ENCODE data around the gene ZNF574.

Gene ZNF574

GRCh38 chr19:42068756-42069571 lies 7.0 kb upstream of the ZNF574 start:
- DNase-seq (ENCODE audit: low spot score) (no peak), ATAC-seq (ENCODE audit: low read depth) (no peak)
- Histone ChIP-seq H3K27ac (ENCODE audit: poor library complexity, severe bottlenecking) (no peak overlapping the region), H3K27me3 (ENCODE audit: insufficient read depth, poor library complexity, severe bottlenecking) (peaks cover 21% of the 10 kb centered on the region), H3K4me1 (ENCODE audit: insufficient read depth, poor library complexity, severe bottlenecking) (no peaks in the 10 kb centered on the region), H3K36me3 (ENCODE audit: low read depth) (no peaks in the 10 kb centered on the region), H3K9me3 (ENCODE audit: severe bottlenecking) (no peaks in the 10 kb centered on the region), H3K4me3 (ENCODE audit: severe bottlenecking) (no peak overlapping the region)
- TF ChIP-seq, protein P1, sequence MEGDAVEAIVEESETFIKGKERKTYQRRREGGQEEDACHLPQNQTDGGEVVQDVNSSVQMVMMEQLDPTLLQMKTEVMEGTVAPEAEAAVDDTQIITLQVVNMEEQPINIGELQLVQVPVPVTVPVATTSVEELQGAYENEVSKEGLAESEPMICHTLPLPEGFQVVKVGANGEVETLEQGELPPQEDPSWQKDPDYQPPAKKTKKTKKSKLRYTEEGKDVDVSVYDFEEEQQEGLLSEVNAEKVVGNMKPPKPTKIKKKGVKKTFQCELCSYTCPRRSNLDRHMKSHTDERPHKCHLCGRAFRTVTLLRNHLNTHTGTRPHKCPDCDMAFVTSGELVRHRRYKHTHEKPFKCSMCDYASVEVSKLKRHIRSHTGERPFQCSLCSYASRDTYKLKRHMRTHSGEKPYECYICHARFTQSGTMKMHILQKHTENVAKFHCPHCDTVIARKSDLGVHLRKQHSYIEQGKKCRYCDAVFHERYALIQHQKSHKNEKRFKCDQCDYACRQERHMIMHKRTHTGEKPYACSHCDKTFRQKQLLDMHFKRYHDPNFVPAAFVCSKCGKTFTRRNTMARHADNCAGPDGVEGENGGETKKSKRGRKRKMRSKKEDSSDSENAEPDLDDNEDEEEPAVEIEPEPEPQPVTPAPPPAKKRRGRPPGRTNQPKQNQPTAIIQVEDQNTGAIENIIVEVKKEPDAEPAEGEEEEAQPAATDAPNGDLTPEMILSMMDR (IDR thresholded peaks at IDR 0.05; ENCODE audit: poor library complexity, severe bottlenecking) = no peak

DNA sequence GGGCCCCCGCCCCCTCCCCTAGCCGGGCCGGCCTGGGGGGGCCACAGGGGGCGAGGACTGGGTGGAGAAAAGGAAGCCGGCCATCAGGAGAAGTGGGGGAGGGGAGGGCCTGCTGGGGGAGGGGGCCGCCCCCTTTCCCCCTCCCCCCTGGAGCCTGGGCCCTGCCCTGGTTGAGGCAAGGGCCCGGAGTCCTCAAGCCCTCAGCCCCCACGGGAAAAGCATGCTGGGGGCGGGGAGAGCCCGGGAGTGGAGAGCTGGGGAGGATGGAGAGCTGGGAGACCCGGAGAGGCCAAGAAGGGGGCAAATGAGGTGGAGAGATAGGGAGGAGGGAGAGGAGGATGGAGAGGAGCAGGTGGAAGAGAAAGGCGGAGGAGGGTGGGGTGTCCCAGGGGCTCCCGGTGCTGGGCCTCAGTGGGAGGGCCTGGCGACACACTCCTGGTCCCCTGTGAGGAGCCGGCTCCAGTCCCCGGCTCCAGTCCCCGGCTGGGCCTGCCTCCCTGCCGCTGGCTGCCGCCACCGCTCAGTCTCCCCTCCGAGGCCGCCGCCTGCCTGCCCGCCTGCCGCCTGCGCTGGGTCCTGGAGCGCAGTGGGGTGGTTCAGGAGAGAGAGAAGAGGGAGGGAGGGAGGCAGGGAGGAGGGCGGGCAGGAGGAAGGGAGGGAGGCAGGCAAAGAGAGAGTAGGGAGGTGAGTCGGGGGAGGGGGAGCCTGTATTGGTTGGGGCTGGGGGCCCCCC lies 6.2 kb upstream of the ZNF574 start, which contains the start of gene GRIK5:
Gene GRIK5 (minus strand): TSS at position 588 of the 733 bp plus-strand sequence. CDS start 4,436 bp downstream, outside the sequence.
- H3K27me3 ChIP-seq (ENCODE audit: insufficient read depth, poor library complexity, severe bottlenecking) = peaks cover 21% of the 10 kb centered on the region
- H3K4me3 ChIP-seq (ENCODE audit: severe bottlenecking) = no peak within 1 kb of the TSS
- H3K36me3 ChIP-seq (ENCODE audit: low read depth) = no peaks in the 10 kb centered on the region
- H3K27ac ChIP-seq (ENCODE audit: poor library complexity, severe bottlenecking) = no peak within 1 kb of the TSS
- H3K4me1 ChIP-seq (ENCODE audit: insufficient read depth, poor library complexity, severe bottlenecking) = no peaks in the 10 kb centered on the region
- no peaks in the 10 kb centered on the region for H3K9me3 ChIP-seq (ENCODE audit: severe bottlenecking)
- DNase-seq (ENCODE audit: low spot score) (no peak), ATAC-seq (ENCODE audit: low read depth) (no peak)
- TF ChIP-seq, protein P1 (IDR thresholded peaks at IDR 0.05; ENCODE audit: poor library complexity, severe bottlenecking) = no peak

GRCh38 chr19:42071247-42071646 lies 4.7 kb upstream of the ZNF574 start:
- no peak for ATAC-seq (ENCODE audit: low read depth)
- TF ChIP-seq, protein P1 (IDR thresholded peaks at IDR 0.05; ENCODE audit: poor library complexity, severe bottlenecking) = no peak
- Histone ChIP-seq H3K4me3 (ENCODE audit: severe bottlenecking) (no peak overlapping the region), H3K27me3 (ENCODE audit: insufficient read depth, poor library complexity, severe bottlenecking) (peaks cover 21% of the 10 kb centered on the region), H3K36me3 (ENCODE audit: low read depth) (no peaks in the 10 kb centered on the region), H3K9me3 (ENCODE audit: severe bottlenecking) (no peaks in the 10 kb centered on the region), H3K27ac (ENCODE audit: poor library complexity, severe bottlenecking) (no peak overlapping the region), H3K4me1 (ENCODE audit: insufficient read depth, poor library complexity, severe bottlenecking) (no peaks in the 10 kb centered on the region)
- DNase-seq (ENCODE audit: low spot score) = no peak

- Histone ChIP-seq H3K27me3 (ENCODE audit: insufficient read depth, poor library complexity, severe bottlenecking) (no peaks in the 10 kb centered on the region), H3K4me1 (ENCODE audit: insufficient read depth, poor library complexity, severe bottlenecking) (peaks cover 2% of the 10 kb centered on the region), H3K4me3 (ENCODE audit: severe bottlenecking) (peak overlapping the region; percentile 88), H3K27ac (ENCODE audit: poor library complexity, severe bottlenecking) (peak overlapping the region; percentile 60), H3K36me3 (ENCODE audit: low read depth) (peaks cover 12% of the 10 kb centered on the region), H3K9me3 (ENCODE audit: severe bottlenecking) (no peaks in the 10 kb centered on the region)
- no peak for DNase-seq (ENCODE audit: low spot score)
- TF ChIP-seq, protein P1 (IDR thresholded peaks at IDR 0.05; ENCODE audit: poor library complexity, severe bottlenecking) = no peak
- ATAC-seq (ENCODE audit: low read depth) = no peak
Observed at GRCh38 chr19:42074513-42075363, 1.2 kb upstream of the ZNF574 start.

All from RWPE2 (cell line).